RWPE2 (cell line): ENCODE results near the gene KRT12.

Experiments used
- ATAC-seq: fragments of 200-7000 bp; cut with Tn5 transposase; 3 replicates; pipeline ENCODE4 v1.9.1; 2021; ENCODE audit warnings: low read depth
- DNase-seq: peaks from one replicate; pipeline ENCODE4 v3.0.0-alpha.2; 2020; ENCODE audit warnings: low spot score
- H3K27ac ChIP-seq: fragments of 450-650 bp; 2 replicates; pipeline ENCODE4 v1.5.1; 2017; ENCODE audit warnings: mild to moderate bottlenecking; ENCODE audit not compliant: poor library complexity, severe bottlenecking
- H3K27me3 ChIP-seq: fragments of 250-450 bp; sonication (Bioruptor Pico); 2 replicates; pipeline ENCODE4 v1.5.1; 2021; ENCODE audit warnings: mild to moderate bottlenecking, moderate library complexity; ENCODE audit not compliant: insufficient read depth, poor library complexity, severe bottlenecking
- H3K36me3 ChIP-seq: fragments of 250-450 bp; sonication (Bioruptor Pico); 2 replicates; pipeline ENCODE4 v1.5.1; 2020; ENCODE audit warnings: low read depth, mild to moderate bottlenecking, moderate library complexity
- H3K4me1 ChIP-seq: fragments of 250-450 bp; sonication (Bioruptor Pico); 2 replicates; pipeline ENCODE4 v1.5.1; 2021; ENCODE audit warnings: mild to moderate bottlenecking, moderate library complexity; ENCODE audit not compliant: insufficient read depth, poor library complexity, severe bottlenecking
- H3K4me3 ChIP-seq: fragments of 250-450 bp; sonication (Bioruptor Pico); 2 replicates; pipeline ENCODE4 v1.5.1; 2021; ENCODE audit warnings: mild to moderate bottlenecking, moderate library complexity; ENCODE audit not compliant: severe bottlenecking
- H3K9me3 ChIP-seq: fragments of 250-450 bp; sonication (Bioruptor Pico); 2 replicates; pipeline ENCODE4 v1.5.1; 2021; ENCODE audit warnings: mild to moderate bottlenecking, moderate library complexity; ENCODE audit not compliant: severe bottlenecking
- CTCF ChIP-seq: fragments of 450-650 bp; IDR thresholded peaks from one replicate; pipeline ENCODE4 v1.5.1; 2017; ENCODE audit warnings: mild to moderate bottlenecking, moderate library complexity; ENCODE audit not compliant: poor library complexity, severe bottlenecking

The KRT12 gene

GRCh38 chr17:40888196-40888720 lies 21.2 kb upstream of the KRT12 start:
- ATAC-seq: no peak

GRCh38 chr17:40886090-40886489 lies 19.1 kb upstream of the KRT12 start:
- H3K36me3 ChIP-seq: no peaks in the 10 kb centered on the region
- DNase-seq (no peak), ATAC-seq (no peak)
- H3K27ac ChIP-seq: no peak overlapping the region
- no peaks in the 10 kb centered on the region for H3K4me1 ChIP-seq
- no peaks in the 10 kb centered on the region for H3K27me3 ChIP-seq
- no peaks in the 10 kb centered on the region for H3K9me3 ChIP-seq
- no peak for TF ChIP-seq CTCF
- H3K4me3 ChIP-seq: no peak overlapping the region

More at GRCh38 chr17:40888196-40888720, 21.2 kb upstream of the KRT12 start:
- no peak for DNase-seq
- TF ChIP-seq CTCF: no peak
- H3K27ac ChIP-seq: no peak overlapping the region
- no peak overlapping the region for H3K4me3 ChIP-seq
- H3K9me3 ChIP-seq: no peaks in the 10 kb centered on the region
- H3K27me3 ChIP-seq: no peaks in the 10 kb centered on the region
- H3K4me1 ChIP-seq: no peaks in the 10 kb centered on the region
- H3K36me3 ChIP-seq: no peaks in the 10 kb centered on the region

- Histone ChIP-seq H3K4me1 (no peaks in the 10 kb centered on the region), H3K27me3 (no peaks in the 10 kb centered on the region), H3K27ac (no peak within 1 kb of the TSS), H3K4me3 (no peak within 1 kb of the TSS), H3K36me3 (no peaks in the 10 kb centered on the region), H3K9me3 (no peaks in the 10 kb centered on the region)
- no peak for DNase-seq
- ATAC-seq: no peak
- peak; percentile 28 for TF ChIP-seq CTCF
These were observed 17.9 kb upstream of the KRT12 start, which contains the start of gene KRT20 for GRCh38 chr17:40884708-40885512. KRT20 (minus strand) TSS chr17:40885242; CDS start chr17:40885185, 57 bp downstream.

GRCh38 chr17:40883626-40884334 lies 16.8 kb upstream of the KRT12 start:
- no peak overlapping the region for H3K27ac ChIP-seq
- no peaks in the 10 kb centered on the region for H3K9me3 ChIP-seq
- no peak for DNase-seq
- no peaks in the 10 kb centered on the region for H3K4me1 ChIP-seq
- no peaks in the 10 kb centered on the region for H3K36me3 ChIP-seq
- H3K4me3 ChIP-seq: no peak overlapping the region
- ATAC-seq: no peak
- no peaks in the 10 kb centered on the region for H3K27me3 ChIP-seq
- TF ChIP-seq CTCF: no peak
